H1 (cell line): Measurements from ENCODE around the gene PUDP. TPM values are rescaled to one million over a fixed set of nuclear protein-coding genes. Genes with fewer than 3 reads are reported as not detected.

Source experiments
- BRCA1 ChIP-seq: IDR thresholded peaks from 2 replicates; pipeline ENCODE4 v1.6.1; 2012; ENCODE audit warnings: low read depth, low read length, improper control_type of control experiment
- CTCF ChIP-seq, 3 experiments: IDR thresholded peaks; 1 replicate in 2 of 3; 2 replicates in 1 of 3; pipeline versions ENCODE4 v1.5.1 to v1.6.1; 2011; ENCODE audit warnings: low read length in 3 of 3, mild to moderate bottlenecking in 3 of 3, inconsistent platforms in 2 of 3, low read depth in 1 of 3, moderate library complexity in 1 of 3; ENCODE audit not compliant: insufficient read depth in 1 of 3; ENCODE audit errors: control extremely low read depth in 1 of 3
- SIN3A ChIP-seq, 2 experiments: IDR thresholded peaks in 1 of 2; conservative IDR thresholded peaks in 1 of 2; 2 replicates each; pipeline ENCODE4 v1.6.1; 2011 to 2012; ENCODE audit warnings: low read length in 2 of 2, improper control_type of control experiment in 1 of 2, low read depth in 1 of 2, mild to moderate bottlenecking in 1 of 2
- polyA plus RNA-seq, 7 experiments: library from polyadenylated mRNA; depleted of rRNA in 3 of 7; stranded (reverse) in 5 of 7; unstranded in 2 of 7; fragments of >200 nt in 5 of 7; fragments of 200-250 nt in 2 of 7; gene quantifications; 1 replicate in 5 of 7; 2 replicates in 1 of 7; 4 replicates in 1 of 7; pipeline versions ENCODE4 v1.2.1 to v1.2.3, GENCODE V29; 2011 to 2013; ENCODE audit warnings: missing spikeins in 2 of 7, mixed read lengths in 2 of 7
- total RNA-seq: library from RNA; stranded (reverse); fragmentation: NEBNext Ultra II Directional; extraction: Animal tissue kit (Norgen Biotek cat#: 25700); gene quantifications from 2 replicates; pipeline ENCODE4 v1.2.1, GENCODE V29; 2021

The PUDP gene
- total and polyA plus RNA-seq, 2 of the 8 experiments (the other 6 are each of a cell fraction or from before 2014, with no cell fraction given) = 27.2 to 30.2 TPM

- TF ChIP-seq CTCF (IDR thresholded peaks at IDR 0.05; ENCODE audit: control extremely low read depth in 1 of 3, insufficient read depth in 1 of 3, low read depth in 1 of 3, low read length in 3 of 3) = no peak
- TF ChIP-seq BRCA1 = no peak
- TF ChIP-seq SIN3A (conservative IDR thresholded peaks at IDR 0.05 in 1 of 2, IDR thresholded peaks at IDR 0.05 in 1 of 2; ENCODE audit: low read depth in 1 of 2, low read length in 2 of 2) = no peak
- TF ChIP-seq, all 59 proteins: peak for 0
These were observed 13.0 kb downstream of the PUDP start (continued) for GRCh38 chrX:7134981-7135380.
